Lower leg skin (tissue), 4 donors: Measurements from ENCODE around the gene HBA1. TPM values are rescaled to one million over a fixed set of nuclear protein-coding genes. Genes with fewer than 3 reads are reported as not detected.

Experiments used
- DNase-seq, 2 donors: peaks; one replicate each; pipeline ENCODE4 v3.0.0-alpha.2; 2019; ENCODE audit warnings: low spot score in 2 of 2
- H3K4me3 ChIP-seq: fragments of 200-600 bp; sonication (generic); 2 replicates; pipeline ENCODE4 v1.5.1; 2017; ENCODE audit warnings: mild to moderate bottlenecking, low read depth; ENCODE audit not compliant: poor library complexity, severe bottlenecking
- POLR2A ChIP-seq, 2 donors: fragments of 450-650 bp; IDR thresholded peaks; one replicate each; pipeline ENCODE4 v1.6.1; 2016 to 2017; ENCODE audit warnings: antibody characterized with exemption in 2 of 2, mild to moderate bottlenecking in 1 of 2, moderate library complexity in 1 of 2
- WGBS, 2 donors: methylation state at CpG; one replicate each; pipeline ENCODE4 v1.1.5; 2018; 5-methylcytosine and 5-hydroxymethylcytosine counted together
- intact Hi-C: fragments of 100-400 bp; cut with DNase I; formaldehyde crosslinking; loops from one replicate; pipeline ENCODE4 v1.15.0; 2023; ENCODE audit warnings: low total_unique reads
- total RNA-seq, 4 donors: library from RNA; depleted of rRNA; stranded (reverse); fragments of >200 nt; gene quantifications; one replicate each; pipeline ENCODE4 v1.1.0, GENCODE V29; 2016
- TF ChIP-seq, protein P1 (sequence below), 3 donors: fragments of 450-650 bp; IDR thresholded peaks; one replicate each; pipeline ENCODE4 v1.5.1; 2016; ENCODE audit warnings: antibody characterized with exemption in 3 of 3, mild to moderate bottlenecking in 3 of 3, moderate library complexity in 2 of 3

Gene HBA1
- total RNA-seq, 4 donors from 2014 or later = 2.5 to 474 (median 180) TPM

DNA sequence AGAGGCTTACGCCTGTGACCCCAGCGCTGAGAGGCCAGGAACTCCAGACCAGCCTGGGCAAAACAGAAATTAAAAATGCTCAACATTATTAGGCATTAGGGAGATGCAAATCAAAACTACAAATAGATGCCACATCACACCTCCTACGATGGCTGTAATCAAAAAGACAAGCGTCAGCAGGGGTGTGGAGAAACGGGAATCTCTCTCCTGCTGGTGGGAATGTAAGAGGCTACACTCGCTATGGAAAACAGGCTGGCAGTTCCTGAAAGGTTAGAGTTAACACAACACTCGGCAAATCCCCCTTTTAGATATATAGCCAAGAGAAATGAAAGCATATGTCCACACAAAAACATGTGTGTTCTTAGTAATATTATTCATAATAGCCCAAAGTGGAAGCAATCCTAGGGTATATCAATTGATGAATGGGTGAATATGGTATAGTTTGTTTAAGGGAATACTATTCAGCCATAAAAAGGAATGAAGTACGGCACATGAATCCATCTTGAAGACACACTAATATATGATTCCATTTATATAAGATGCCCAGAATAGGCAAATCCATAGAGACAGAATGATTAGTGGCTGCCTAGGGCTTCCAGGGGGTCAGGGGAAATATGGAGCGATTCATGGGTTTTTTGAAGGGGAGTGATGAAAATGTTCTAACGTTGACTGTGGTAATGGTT lies 36.2 kb upstream of the HBA1 start:
- TF ChIP-seq POLR2A (IDR thresholded peaks at IDR 0.05) = no peak
- TF ChIP-seq, protein P1, sequence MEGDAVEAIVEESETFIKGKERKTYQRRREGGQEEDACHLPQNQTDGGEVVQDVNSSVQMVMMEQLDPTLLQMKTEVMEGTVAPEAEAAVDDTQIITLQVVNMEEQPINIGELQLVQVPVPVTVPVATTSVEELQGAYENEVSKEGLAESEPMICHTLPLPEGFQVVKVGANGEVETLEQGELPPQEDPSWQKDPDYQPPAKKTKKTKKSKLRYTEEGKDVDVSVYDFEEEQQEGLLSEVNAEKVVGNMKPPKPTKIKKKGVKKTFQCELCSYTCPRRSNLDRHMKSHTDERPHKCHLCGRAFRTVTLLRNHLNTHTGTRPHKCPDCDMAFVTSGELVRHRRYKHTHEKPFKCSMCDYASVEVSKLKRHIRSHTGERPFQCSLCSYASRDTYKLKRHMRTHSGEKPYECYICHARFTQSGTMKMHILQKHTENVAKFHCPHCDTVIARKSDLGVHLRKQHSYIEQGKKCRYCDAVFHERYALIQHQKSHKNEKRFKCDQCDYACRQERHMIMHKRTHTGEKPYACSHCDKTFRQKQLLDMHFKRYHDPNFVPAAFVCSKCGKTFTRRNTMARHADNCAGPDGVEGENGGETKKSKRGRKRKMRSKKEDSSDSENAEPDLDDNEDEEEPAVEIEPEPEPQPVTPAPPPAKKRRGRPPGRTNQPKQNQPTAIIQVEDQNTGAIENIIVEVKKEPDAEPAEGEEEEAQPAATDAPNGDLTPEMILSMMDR (IDR thresholded peaks at IDR 0.05) = no peak
- H3K4me3 ChIP-seq = no peak overlapping the region
- DNase-seq = no peak
- intact Hi-C loops = no loop called here
- WGBS, 2 donors = 61 to 68% methylated on average over 10 of the region's 10 CpGs

DNA sequence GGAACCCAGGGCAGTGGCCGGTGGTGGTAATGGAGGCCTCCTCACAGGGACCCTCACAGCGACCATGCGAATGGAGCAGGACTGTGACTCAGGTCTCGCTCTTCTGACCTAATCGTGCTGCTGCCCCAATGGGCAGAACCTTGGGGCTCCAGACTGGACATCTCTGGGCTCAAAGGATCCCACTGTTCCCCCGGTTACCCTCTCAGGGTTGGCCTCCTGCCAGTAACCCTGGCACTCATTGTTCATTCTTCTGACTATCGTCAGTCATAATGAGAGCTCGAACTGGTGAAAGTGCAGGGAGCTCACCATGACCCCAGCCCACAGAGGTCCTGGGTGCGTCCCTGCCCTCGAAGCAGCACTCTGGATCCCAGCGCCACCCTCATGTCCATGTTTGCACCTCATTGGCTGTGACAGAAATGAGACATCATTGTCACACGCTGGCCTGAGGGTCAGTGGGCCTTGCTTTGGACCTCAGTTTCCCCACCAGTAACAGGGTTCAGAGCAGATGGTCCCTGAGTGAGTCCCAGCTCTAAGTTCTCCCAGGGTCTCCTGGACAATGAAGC lies 34.0 kb upstream of the HBA1 start:
- no peak for TF ChIP-seq POLR2A (IDR thresholded peaks at IDR 0.05)
- TF ChIP-seq, protein P1 (IDR thresholded peaks at IDR 0.05) = no peak
- no peak overlapping the region for H3K4me3 ChIP-seq
- intact Hi-C loops = no loop called here
- WGBS, 2 donors = 76 to 82% methylated on average over 11 to 12 of the region's 12 CpGs
- no peak for DNase-seq

DNA sequence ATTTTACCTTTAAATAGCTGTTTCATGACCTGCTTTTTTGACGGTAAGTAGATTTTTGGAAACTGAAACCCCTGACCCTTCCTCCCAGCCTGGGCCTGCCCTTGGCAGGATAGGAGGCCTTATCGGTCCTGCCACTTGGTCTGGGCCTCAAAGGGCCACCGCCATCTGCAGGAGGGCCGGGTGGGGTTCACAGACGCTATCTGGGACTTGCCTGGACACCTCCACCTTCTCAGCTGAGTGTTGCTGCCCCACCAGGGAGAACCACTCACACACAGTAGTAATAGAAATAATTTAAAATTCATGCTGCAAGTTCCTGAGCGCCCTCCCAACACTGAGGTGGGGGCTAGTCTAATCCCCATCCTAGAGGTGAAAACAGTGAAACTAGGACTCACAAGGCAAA lies 33.4 kb upstream of the HBA1 start:
- H3K4me3 ChIP-seq = no peak overlapping the region
- WGBS, 2 donors = 68 to 71% methylated on average over 6 of the region's 6 CpGs
- intact Hi-C loops = no loop called here
- DNase-seq = no peak
- no peak for TF ChIP-seq POLR2A (IDR thresholded peaks at IDR 0.05)
- TF ChIP-seq, protein P1 (IDR thresholded peaks at IDR 0.05) = no peak

DNA sequence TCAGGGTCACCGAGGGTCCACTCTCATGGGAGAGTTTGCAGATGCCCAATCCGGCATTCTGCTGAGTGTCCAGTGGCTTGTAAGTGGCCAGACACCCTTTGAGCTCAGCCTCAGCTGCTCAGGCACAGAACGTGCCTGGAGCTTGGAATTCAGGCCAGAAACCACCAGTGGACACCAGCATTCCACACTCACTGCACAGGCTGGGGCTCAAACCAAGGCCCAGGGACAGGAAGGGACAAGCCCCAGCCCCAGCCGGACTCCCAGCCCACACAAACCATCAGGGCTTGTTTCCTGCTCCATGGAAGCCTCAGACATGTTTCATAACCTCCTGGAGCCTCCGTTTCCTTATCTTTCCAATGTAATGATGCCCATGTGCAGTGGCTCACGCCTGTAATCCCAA lies 33.0 kb upstream of the HBA1 start:
- H3K4me3 ChIP-seq = no peak overlapping the region
- TF ChIP-seq POLR2A (IDR thresholded peaks at IDR 0.05) = no peak
- TF ChIP-seq, protein P1 (IDR thresholded peaks at IDR 0.05) = no peak
- 62 to 65% methylated on average over 6 of the region's 6 CpGs for WGBS, 2 donors
- intact Hi-C loops = no loop called here
- no peak for DNase-seq

DNA sequence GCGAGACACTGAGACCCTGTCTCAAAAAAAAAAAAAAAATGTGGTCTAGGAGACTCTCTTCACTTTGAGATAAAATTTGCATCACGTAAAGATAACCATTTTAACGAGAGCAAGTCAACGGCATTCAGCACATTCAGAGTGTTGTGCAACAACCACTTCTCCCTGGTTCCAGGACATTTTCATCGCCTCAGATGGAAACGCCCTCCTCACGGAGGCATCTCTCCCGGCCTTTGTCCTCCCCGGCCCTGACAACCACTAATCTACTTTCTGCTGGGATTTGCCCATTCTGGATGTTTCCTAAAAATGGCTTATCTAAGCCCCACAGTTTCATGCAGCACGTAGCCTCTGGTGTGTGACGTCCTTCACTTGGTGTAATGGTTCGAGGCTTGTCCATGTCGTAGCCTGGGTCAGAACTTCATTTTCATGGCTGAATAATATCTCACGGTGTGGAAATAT lies 31.7 kb upstream of the HBA1 start:
- intact Hi-C loops = no loop called here
- 85 to 91% methylated on average over 14 of the region's 14 CpGs for WGBS, 2 donors
- H3K4me3 ChIP-seq = no peak overlapping the region
- TF ChIP-seq, protein P1 (IDR thresholded peaks at IDR 0.05) = no peak
- no peak for TF ChIP-seq POLR2A (IDR thresholded peaks at IDR 0.05)
- DNase-seq = no peak
